Upper lobe of left lung (tissue), 6 donors: ENCODE measurements around the gene ZNF562. TPM values are rescaled to one million over a fixed set of nuclear protein-coding genes. Genes with fewer than 3 reads are reported as not detected.
"Not testable (repeated sequence)": the region's sequence is repeated elsewhere in the genome, so short reads cannot be mapped to it uniquely, and the experiment has no call there.

Experiments
- ATAC-seq, 2 donors: fragments of 200-7000 bp; cut with Tn5 transposase; one replicate each; pipeline ENCODE4 v1.9.1; 2022; ENCODE audit warnings: mild to moderate bottlenecking in 2 of 2, moderate library complexity in 2 of 2; ENCODE audit not compliant: low FRiP score in 2 of 2
- DNase-seq, 2 donors: peaks; one replicate each; pipeline ENCODE4 v3.0.0-alpha.2; 2019 to 2020
- H3K27ac ChIP-seq, 4 donors: fragments of 200-600 bp; sonication (generic); one replicate each; pipeline ENCODE4 v1.5.1; 2016 to 2019
- H3K27me3 ChIP-seq, 4 donors: fragments of 200-600 bp; sonication (generic); one replicate each; pipeline ENCODE4 v1.5.1; 2017 to 2019
- H3K36me3 ChIP-seq, 4 donors: fragments of 200-600 bp; sonication (generic); one replicate each; pipeline ENCODE4 v1.5.1; 2016 to 2019
- H3K4me1 ChIP-seq, 4 donors: fragments of 200-600 bp; sonication (generic); one replicate each; pipeline ENCODE4 v1.5.1; 2018 to 2019
- H3K4me3 ChIP-seq, 4 donors: fragments of 200-600 bp; sonication (generic); one replicate each; pipeline ENCODE4 v1.5.1; 2017 to 2019; ENCODE audit warnings: mild to moderate bottlenecking in 2 of 4, moderate library complexity in 1 of 4
- H3K9me3 ChIP-seq, 4 donors: fragments of 200-600 bp; sonication (generic); one replicate each; pipeline ENCODE4 v1.5.1; 2018 to 2019
- EP300 ChIP-seq, 4 donors: sonication (generic); formaldehyde crosslinking; IDR thresholded peaks; one replicate each; pipeline ENCODE4 v1.5.1; 2017; ENCODE audit warnings: antibody characterized with exemption in 4 of 4, control low read depth in 2 of 4
- POLR2A ChIP-seq, 4 donors: fragments of 450-650 bp; IDR thresholded peaks; one replicate each; pipeline ENCODE4 v1.5.1; 2016 to 2017; ENCODE audit warnings: antibody characterized with exemption in 4 of 4, mild to moderate bottlenecking in 2 of 4
- POLR2AphosphoS5 ChIP-seq, 2 donors: sonication (generic); formaldehyde crosslinking; IDR thresholded peaks; one replicate each; pipeline ENCODE4 v1.5.1; 2017; ENCODE audit warnings: antibody characterized with exemption in 2 of 2
- WGBS, 2 donors: methylation state at CpG; one replicate each; pipeline ENCODE4 v1.1.5; 2017 to 2018; 5-methylcytosine and 5-hydroxymethylcytosine counted together
- total RNA-seq, 6 donors: library from RNA; depleted of rRNA in 4 of 6; stranded (reverse); fragments of >200 nt in 4 of 6; gene quantifications; one replicate each; pipeline versions ENCODE4 v1.1.0 to v1.2.1, GENCODE V29; 2016 to 2021
- TF ChIP-seq, protein P1 (sequence below), 6 experiments: fragments of 450-650 bp in 4 of 6; fragments of 200-600 bp in 2 of 6; sonication (generic) in 2 of 6; IDR thresholded peaks; one replicate each; pipeline ENCODE4 v1.5.1; 2016 to 2019; ENCODE audit warnings: antibody characterized with exemption in 6 of 6
- donor health status: DM: no; HTN: no; CAD: no; lungs with moderate emphysema.
- donor health status: DM: no; HTN: yes; CAD: no; lungs with severe emphysema.

The ZNF562 gene
- total RNA-seq, 6 donors from 2014 or later: 21.4 to 33.2 (median 24.3) TPM

DNA sequence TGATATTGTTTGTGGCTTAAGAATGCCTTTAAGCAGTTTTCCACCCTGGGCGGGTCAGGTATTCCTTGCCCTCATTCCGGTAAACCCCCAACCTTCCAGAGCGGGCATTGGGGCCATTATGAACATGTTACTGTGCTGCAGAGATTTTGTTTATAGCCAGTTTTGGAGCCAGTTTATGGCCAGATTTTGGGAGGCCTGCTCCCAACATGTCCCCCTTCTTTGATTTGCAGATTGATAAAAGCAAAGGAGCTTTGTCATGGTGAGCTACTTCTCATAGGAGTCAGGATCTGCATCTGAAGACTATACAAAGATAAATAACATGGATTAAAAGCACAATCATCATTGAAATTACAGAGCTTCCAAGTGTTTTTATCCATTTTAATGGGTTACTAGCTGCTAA, 36.9 kb upstream of the ZNF562 start:
- peaks cover 10 to 18% (median 13%) of the 10 kb centered on the region in 4 donors for H3K9me3 ChIP-seq
- no peak overlapping the region for H3K27ac ChIP-seq
- TF ChIP-seq, protein P1, sequence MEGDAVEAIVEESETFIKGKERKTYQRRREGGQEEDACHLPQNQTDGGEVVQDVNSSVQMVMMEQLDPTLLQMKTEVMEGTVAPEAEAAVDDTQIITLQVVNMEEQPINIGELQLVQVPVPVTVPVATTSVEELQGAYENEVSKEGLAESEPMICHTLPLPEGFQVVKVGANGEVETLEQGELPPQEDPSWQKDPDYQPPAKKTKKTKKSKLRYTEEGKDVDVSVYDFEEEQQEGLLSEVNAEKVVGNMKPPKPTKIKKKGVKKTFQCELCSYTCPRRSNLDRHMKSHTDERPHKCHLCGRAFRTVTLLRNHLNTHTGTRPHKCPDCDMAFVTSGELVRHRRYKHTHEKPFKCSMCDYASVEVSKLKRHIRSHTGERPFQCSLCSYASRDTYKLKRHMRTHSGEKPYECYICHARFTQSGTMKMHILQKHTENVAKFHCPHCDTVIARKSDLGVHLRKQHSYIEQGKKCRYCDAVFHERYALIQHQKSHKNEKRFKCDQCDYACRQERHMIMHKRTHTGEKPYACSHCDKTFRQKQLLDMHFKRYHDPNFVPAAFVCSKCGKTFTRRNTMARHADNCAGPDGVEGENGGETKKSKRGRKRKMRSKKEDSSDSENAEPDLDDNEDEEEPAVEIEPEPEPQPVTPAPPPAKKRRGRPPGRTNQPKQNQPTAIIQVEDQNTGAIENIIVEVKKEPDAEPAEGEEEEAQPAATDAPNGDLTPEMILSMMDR (IDR thresholded peaks at IDR 0.05): no peak
- TF ChIP-seq POLR2A (IDR thresholded peaks at IDR 0.05) (no peak), EP300 (IDR thresholded peaks at IDR 0.05) (no peak), POLR2AphosphoS5 (IDR thresholded peaks at IDR 0.05) (no peak)
- ATAC-seq (no peak), DNase-seq (no peak)
- 97% methylated on average over 3 of the region's 3 CpGs; no CpG with 5 or more reads in 1 of the 2 donors for WGBS, 2 donors
- no peaks in the 10 kb centered on the region for H3K27me3 ChIP-seq
- no peaks in the 10 kb centered on the region for H3K36me3 ChIP-seq
- no peak overlapping the region for H3K4me3 ChIP-seq
- H3K4me1 ChIP-seq: no peaks in the 10 kb centered on the region

DNA sequence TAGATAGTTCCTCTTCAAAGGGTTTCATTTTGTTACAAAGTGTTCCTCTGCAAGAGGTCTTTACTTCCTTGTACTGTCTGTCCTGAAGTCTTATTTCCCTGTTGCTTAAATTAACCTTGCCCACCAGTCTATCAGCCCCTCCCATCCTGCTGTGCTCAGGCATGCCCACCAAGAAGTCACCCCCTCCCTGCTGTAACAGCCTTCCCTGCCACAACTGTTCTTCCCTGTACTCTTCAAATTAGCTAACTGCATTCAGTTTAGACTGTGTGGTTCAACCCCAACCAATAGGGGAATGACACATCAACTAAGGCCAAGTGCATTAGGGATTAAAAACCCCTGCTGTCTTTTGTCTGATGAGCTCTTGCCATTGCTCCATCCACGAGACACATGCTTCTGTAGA, 34.4 kb upstream of the ZNF562 start:
- no peak overlapping the region for H3K27ac ChIP-seq
- DNase-seq (no peak), ATAC-seq (peak in 1 of 2 donors; percentile 38)
- H3K4me3 ChIP-seq: no peak overlapping the region
- no peaks in the 10 kb centered on the region for H3K4me1 ChIP-seq
- no peaks in the 10 kb centered on the region for H3K27me3 ChIP-seq
- peaks cover 10 to 18% (median 13%) of the 10 kb centered on the region in 4 donors for H3K9me3 ChIP-seq
- TF ChIP-seq, protein P1 (IDR thresholded peaks at IDR 0.05): no peak
- TF ChIP-seq POLR2A (IDR thresholded peaks at IDR 0.05) (no peak), POLR2AphosphoS5 (IDR thresholded peaks at IDR 0.05) (no peak), EP300 (IDR thresholded peaks at IDR 0.05) (no peak)
- H3K36me3 ChIP-seq: no peaks in the 10 kb centered on the region
- 41 to 79% methylated on average over 1 of the region's 1 CpG for WGBS, 2 donors

DNA sequence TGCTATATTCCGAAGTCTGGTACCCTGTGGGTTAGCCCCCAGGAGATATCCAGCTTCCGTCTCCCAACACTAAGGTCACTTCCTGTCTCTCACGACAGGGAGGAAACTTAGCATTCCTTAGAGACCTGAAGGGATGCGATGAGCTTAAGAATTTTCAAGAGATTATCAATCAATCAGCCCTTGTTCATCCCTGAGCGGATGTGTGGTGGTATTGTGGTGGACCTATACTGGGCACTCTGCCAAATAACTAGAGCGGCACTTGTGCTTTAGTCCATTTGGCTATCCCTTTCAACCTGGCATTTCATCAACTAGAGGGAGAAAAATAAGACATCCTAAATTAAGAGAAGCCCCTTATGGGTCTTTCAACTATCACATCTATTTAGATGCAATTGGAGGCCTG, 30.9 kb upstream of the ZNF562 start:
- WGBS, 2 donors: 47 to 70% methylated on average over 6 of the region's 6 CpGs
- H3K4me1 ChIP-seq: no peaks in the 10 kb centered on the region
- no peak for ATAC-seq

DNA sequence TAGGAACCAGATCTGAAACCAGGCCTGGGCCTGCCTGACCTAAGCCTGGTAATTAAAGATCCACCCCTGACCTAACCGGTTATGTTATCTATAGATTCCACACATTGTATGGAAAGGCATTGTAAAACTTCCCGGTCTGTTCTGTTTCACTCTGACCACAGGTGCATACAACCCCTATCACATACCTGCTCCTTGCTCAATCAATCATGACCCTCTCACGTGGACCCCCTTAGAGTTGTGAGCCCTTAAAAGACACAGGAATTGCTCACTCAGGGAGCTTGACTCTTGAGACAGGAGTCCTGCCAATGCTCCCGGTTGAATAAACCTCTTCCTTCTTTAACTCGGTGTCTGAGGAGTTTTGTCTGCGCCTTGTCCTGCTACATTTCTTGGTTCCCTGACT, 27.3 kb upstream of the ZNF562 start:
- Histone ChIP-seq H3K9me3 (no peaks in the 10 kb centered on the region), H3K4me3 (no peak overlapping the region), H3K36me3 (no peaks in the 10 kb centered on the region), H3K27ac (no peak overlapping the region), H3K27me3 (no peaks in the 10 kb centered on the region), H3K4me1 (no peaks in the 10 kb centered on the region)
- DNase-seq (no peak), ATAC-seq (no peak)
- WGBS, 2 donors: 86 to 89% methylated on average over 4 to 6 of the region's 6 CpGs
- TF ChIP-seq EP300 (IDR thresholded peaks at IDR 0.05) (no peak), POLR2A (IDR thresholded peaks at IDR 0.05) (no peak), POLR2AphosphoS5 (IDR thresholded peaks at IDR 0.05) (no peak)
- TF ChIP-seq, protein P1 (IDR thresholded peaks at IDR 0.05): no peak

More for the DNA sequence above, 30.9 kb upstream of the ZNF562 start:
- TF ChIP-seq POLR2AphosphoS5 (IDR thresholded peaks at IDR 0.05) (no peak), POLR2A (IDR thresholded peaks at IDR 0.05) (no peak)
- no peaks in the 10 kb centered on the region for H3K36me3 ChIP-seq
- no peaks in the 10 kb centered on the region for H3K27me3 ChIP-seq
- no peak for DNase-seq
- no peak overlapping the region for H3K4me3 ChIP-seq
- no peak overlapping the region for H3K27ac ChIP-seq
- peaks cover 0 to 3% (median 1%) of the 10 kb centered on the region in 4 donors for H3K9me3 ChIP-seq

DNA sequence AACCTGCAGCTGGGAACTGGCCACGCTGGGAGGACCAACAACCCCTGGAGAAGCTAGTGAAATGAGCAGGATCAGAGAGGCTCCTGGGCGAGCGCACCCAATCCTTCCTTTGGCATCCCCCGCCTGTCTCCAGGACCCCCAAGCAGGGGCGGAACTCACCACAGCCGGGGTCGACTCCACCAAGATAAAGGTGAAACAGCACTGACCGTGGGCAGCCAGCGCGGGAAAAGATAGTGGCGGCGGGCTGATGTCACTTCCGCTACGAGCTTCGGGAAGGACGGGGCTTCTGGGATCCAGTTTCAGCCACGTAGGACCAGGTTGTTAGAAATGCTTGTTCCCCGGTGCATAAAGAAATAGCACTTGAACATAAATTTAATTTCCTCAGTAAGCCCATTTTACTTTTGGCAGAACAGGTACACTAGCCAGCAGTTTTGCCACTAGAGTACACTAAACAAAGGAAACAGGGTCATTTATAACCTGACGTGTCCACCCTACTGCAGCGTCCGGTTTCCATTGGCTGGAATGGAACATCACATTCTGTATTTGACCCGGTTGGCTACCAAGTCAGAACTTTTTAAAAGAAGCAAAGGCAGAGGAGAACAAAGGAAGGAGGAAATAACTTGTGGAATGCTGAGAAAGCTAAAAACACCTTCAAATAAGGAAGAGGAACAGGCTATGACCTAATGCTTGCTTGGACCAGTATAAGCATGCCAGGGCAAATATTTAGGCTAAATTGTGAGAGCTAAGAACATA, 25.5 kb upstream of the ZNF562 start:
- TF ChIP-seq EP300 (IDR thresholded peaks at IDR 0.05) (no peak), POLR2A (IDR thresholded peaks at IDR 0.05) (no peak), POLR2AphosphoS5 (IDR thresholded peaks at IDR 0.05) (no peak)
- TF ChIP-seq, protein P1 (IDR thresholded peaks at IDR 0.05): no peak
- DNase-seq (peak in 1 of 2 donors; percentile 41), ATAC-seq (no peak)
- Histone ChIP-seq H3K27me3 (no peaks in the 10 kb centered on the region), H3K4me1 (no peaks in the 10 kb centered on the region), H3K4me3 (peak overlapping the region in 1 of 4 donors; percentile 38), H3K36me3 (no peaks in the 10 kb centered on the region), H3K27ac (no peak overlapping the region), H3K9me3 (no peaks in the 10 kb centered on the region)
- WGBS, 2 donors: 82 to 91% methylated on average over 22 of the region's 22 CpGs

DNA sequence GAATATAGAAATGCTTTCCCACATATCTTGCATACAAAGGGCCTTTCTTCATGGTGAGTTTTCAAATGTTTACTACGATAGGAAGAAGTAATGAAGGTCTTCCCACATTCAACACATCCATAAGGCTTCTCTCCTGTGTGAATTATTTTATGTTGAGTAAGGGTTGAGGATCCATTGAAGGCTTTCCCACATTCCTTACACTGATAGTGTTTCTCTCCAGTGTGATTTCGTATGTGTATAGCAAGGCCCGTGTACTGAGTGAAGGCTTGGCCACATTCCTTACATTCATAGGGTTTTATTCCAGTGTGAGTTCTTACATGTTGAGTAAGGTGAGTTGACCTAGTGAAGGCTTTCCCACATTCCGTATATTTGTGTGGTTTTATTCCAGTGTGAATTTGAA, 15.4 kb upstream of the ZNF562 start:
- H3K4me3 ChIP-seq, H3K27ac ChIP-seq, H3K36me3 ChIP-seq, DNase-seq, H3K27me3 ChIP-seq, H3K4me1 ChIP-seq, ATAC-seq: not testable (repeated sequence)
- peaks cover 0 to 20% (median 9%) of the 10 kb centered on the region in 4 donors for H3K9me3 ChIP-seq
- 68 to 75% methylated on average over 4 of the region's 4 CpGs for WGBS, 2 donors

DNA sequence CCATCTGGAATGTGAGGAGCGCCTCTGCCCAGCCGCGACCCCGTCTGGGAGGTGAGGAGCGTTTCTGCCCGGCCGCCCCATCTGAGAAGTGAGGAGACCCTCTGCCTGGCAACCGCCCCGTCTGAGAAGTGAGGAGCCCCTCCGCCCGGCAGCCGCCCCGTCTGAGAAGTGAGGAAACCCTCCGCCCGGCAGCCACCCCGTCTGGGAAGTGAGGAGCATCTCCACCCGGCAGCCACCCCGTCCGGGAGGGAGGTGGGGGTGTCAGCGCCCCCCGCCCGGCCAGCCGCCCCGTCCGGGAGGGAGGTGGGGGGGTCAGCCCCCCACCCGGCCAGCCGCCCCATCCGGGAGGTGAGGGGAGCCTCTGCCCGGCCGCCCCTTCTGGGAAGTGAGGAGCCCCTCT, 5.1 kb upstream of the ZNF562 start:
- not testable (repeated sequence) for H3K27me3 ChIP-seq, H3K27ac ChIP-seq, H3K4me1 ChIP-seq, ATAC-seq, H3K9me3 ChIP-seq, H3K4me3 ChIP-seq, H3K36me3 ChIP-seq
- WGBS, 2 donors: 97% methylated on average over 16 of the region's 30 CpGs; no CpG with 5 or more reads in 1 of the 2 donors
- peak in 1 of 2 donors; percentile 55 for DNase-seq

DNA sequence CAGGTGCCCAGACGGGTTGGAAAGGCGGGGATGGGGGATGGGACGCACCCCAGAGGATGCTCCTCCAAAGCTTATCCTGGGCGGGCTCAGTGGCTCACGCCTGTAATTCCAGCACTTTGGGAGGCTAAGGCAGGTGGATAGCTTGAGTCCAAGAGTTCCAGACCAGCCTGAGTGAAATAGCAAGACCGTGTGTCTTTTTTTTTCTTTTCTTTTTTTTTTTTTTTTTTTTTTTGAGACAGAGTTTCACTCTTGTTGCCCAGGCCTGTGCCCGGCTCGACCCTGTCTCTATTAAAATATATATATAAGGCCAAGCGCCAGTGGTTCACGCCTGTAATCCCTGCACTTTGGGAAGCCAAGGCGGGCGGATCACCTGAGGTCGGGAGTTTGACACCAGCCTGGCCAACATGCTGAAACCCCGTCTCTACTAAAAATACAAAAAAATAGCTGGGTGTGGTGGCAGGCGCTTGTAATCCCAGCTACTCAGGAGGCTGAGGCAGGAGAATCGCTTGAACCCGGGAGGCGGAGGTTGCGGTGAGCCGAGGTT, 530 bp upstream of the ZNF562 start:
- peak overlapping the region; percentile 67 to 81 (median 73) for H3K4me3 ChIP-seq
- not testable (repeated sequence) for ATAC-seq, H3K4me1 ChIP-seq, H3K27me3 ChIP-seq
- H3K9me3 ChIP-seq: peaks cover 8 to 32% (median 18%) of the 10 kb centered on the region in 4 donors
- peak overlapping the region; percentile 89 to 97 (median 94) for H3K27ac ChIP-seq
- 56 to 58% methylated on average over 20 of the region's 20 CpGs for WGBS, 2 donors
- peaks cover 0 to 14% (median under 1%) of the 10 kb centered on the region in 4 donors for H3K36me3 ChIP-seq
- peak in 1 of 2 donors; percentile 53 for DNase-seq
